RPMI8226 (cell line): ENCODE results near the gene DNAJC3.
A peak's percentile ranks its signal among the peaks of the same experiment; 100 is the strongest.
"Not testable (repeated sequence)": the region's sequence is repeated elsewhere in the genome, so short reads cannot be mapped to it uniquely, and the experiment has no call there.

Experiments
- DNase-seq: peaks from one replicate; pipeline ENCODE4 v3.0.0-alpha.2; 2015

DNAJC3 gene

GRCh38 chr13:95784161-95784899 is 107.4 kb downstream of the DNAJC3 start:
- no peak for DNase-seq

- no peak for DNase-seq
Observed at GRCh38 chr13:95784900-95785290, 108.0 kb downstream of the DNAJC3 start.

GRCh38 chr13:95787356-95788099 is 110.6 kb downstream of the DNAJC3 start:
- DNase-seq = no peak

GRCh38 chr13:95788100-95788463 is 111.1 kb downstream of the DNAJC3 start:
- no peak for DNase-seq

- DNase-seq = not testable (repeated sequence)
Observed at GRCh38 chr13:95789315-95789714, 112.4 kb downstream of the DNAJC3 start.

- no peak for DNase-seq
Observed at GRCh38 chr13:95791084-95791722, 114.3 kb downstream of the DNAJC3 start.

- no peak for DNase-seq
Observed at GRCh38 chr13:95793018-95793555, 116.1 kb downstream of the DNAJC3 start.

- no peak for DNase-seq
Observed at GRCh38 chr13:95793781-95794180, 116.8 kb downstream of the DNAJC3 start.

- DNase-seq = no peak
Observed at GRCh38 chr13:95797016-95797415, 120.1 kb downstream of the DNAJC3 start.

GRCh38 chr13:95800436-95800835 is 123.5 kb downstream of the DNAJC3 start:
- DNase-seq = no peak

GRCh38 chr13:95801825-95802224 is 124.9 kb downstream of the DNAJC3 start:
- no peak for DNase-seq

- DNase-seq = no peak
Observed at GRCh38 chr13:95805921-95806320, 129.0 kb downstream of the DNAJC3 start.

GRCh38 chr13:95809429-95809828 is 132.5 kb downstream of the DNAJC3 start:
- no peak for DNase-seq

GRCh38 chr13:95813139-95813538 is 136.2 kb downstream of the DNAJC3 start:
- DNase-seq = no peak

GRCh38 chr13:95814495-95814894 is 137.6 kb downstream of the DNAJC3 start:
- no peak for DNase-seq

- DNase-seq = no peak
Observed at GRCh38 chr13:95822303-95822702, 145.4 kb downstream of the DNAJC3 start.

- DNase-seq = no peak
Observed at GRCh38 chr13:95833126-95833525, 156.2 kb downstream of the DNAJC3 start.

- no peak for DNase-seq
Observed at GRCh38 chr13:95833719-95834118, 156.8 kb downstream of the DNAJC3 start.

GRCh38 chr13:95834134-95834765 is 157.3 kb downstream of the DNAJC3 start:
- DNase-seq = peak; percentile 40

- no peak for DNase-seq
Observed at GRCh38 chr13:95841894-95842293, 165.0 kb downstream of the DNAJC3 start.

GRCh38 chr13:95842898-95843297 is 166.0 kb downstream of the DNAJC3 start:
- DNase-seq = no peak
